C4-2B (cell line): ENCODE data around the gene LIPC.

Source experiments
- H3K27ac ChIP-seq: fragments of 450-650 bp; 2 replicates; pipeline ENCODE4 v1.5.1; 2017
- CTCF ChIP-seq: fragments of 450-650 bp; conservative IDR thresholded peaks from 2 replicates; pipeline ENCODE4 v1.5.1; 2017; ENCODE audit warnings: mild to moderate bottlenecking
- ZFX ChIP-seq: fragments of 450-650 bp; IDR thresholded peaks from 2 replicates; pipeline ENCODE4 v1.6.1; 2017

LIPC gene

GRCh38 chr15:58474741-58475323 is 43.0 kb downstream of the LIPC start:
- TF ChIP-seq ZFX (no peak), CTCF (no peak)
- H3K27ac ChIP-seq: no peak overlapping the region

- TF ChIP-seq ZFX (no peak), CTCF (no peak)
- no peak overlapping the region for H3K27ac ChIP-seq
These were observed 44.1 kb downstream of the LIPC start for GRCh38 chr15:58475573-58476524.

GRCh38 chr15:58476525-58477162 is 44.9 kb downstream of the LIPC start:
- TF ChIP-seq ZFX (no peak), CTCF (no peak)
- no peak overlapping the region for H3K27ac ChIP-seq

- no peak for TF ChIP-seq CTCF
- no peak for TF ChIP-seq ZFX
- no peak overlapping the region for H3K27ac ChIP-seq
These were observed 45.4 kb downstream of the LIPC start for GRCh38 chr15:58477170-58477569.

DNA sequence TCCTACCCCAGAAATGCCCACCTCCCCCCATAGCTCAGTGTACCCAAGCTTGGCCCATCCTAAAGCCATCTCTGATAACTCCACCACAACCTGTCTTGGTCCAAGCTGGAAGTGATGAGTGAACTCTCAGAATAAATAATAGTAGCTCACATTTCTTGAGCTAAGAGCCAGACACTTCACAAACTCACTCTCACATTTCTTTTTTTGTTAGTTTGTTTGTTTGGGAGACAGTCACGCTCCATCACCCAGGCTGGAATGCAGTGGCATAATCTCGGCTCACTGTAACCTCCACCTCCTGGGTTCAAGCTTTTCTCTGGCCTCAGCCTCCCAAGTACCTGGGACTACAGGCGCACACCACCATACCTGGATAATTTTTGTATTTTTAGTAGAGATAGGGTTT is 46.2 kb downstream of the LIPC start:
- H3K27ac ChIP-seq: no peak overlapping the region
- TF ChIP-seq CTCF (no peak), ZFX (no peak)

GRCh38 chr15:58478579-58478978 is 46.8 kb downstream of the LIPC start:
- TF ChIP-seq CTCF (no peak), ZFX (no peak)
- no peak overlapping the region for H3K27ac ChIP-seq

- H3K27ac ChIP-seq: no peak overlapping the region
- TF ChIP-seq ZFX: no peak
These were observed 48.1 kb downstream of the LIPC start for GRCh38 chr15:58479941-58480340.
